ENCODE measurements around the gene ANXA3.

DNA sequence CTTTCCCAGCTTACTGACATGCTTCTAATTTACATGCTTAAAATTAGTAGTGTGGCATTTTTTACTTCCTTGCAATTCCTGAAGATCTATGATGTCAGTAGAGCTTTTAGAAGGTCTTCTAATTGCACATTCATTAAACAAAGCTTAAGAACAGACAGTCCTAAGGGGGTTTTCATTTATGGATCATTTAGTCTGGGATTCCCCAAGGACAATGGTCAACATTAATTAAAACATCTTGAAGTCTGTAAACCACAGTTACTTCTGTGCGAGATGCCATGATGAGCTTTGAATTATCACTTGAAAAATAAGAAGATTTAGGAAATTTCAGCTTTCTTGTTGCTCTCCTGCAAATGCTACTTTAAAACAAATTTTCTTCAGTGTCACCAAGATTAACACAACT is 20.2 kb downstream of the ANXA3 start:
- TF ChIP-seq CTCF (IDR thresholded peaks at IDR 0.05; ENCODE audit: poor library complexity, severe bottlenecking) = no peak
- TF ChIP-seq POLR2AphosphoS5 (IDR thresholded peaks at IDR 0.05) = no peak
- no peak for TF ChIP-seq REST (IDR thresholded peaks at IDR 0.05; ENCODE audit: borderline replicate concordance)
- no peak for TF ChIP-seq EZH2 (IDR thresholded peaks at IDR 0.05; ENCODE audit: borderline replicate concordance, insufficient read depth, low read length, poor library complexity, severe bottlenecking)
- no peak for TF ChIP-seq SMC3 (conservative IDR thresholded peaks at IDR 0.05; ENCODE audit: poor library complexity)
- TF ChIP-seq EP300 (conservative IDR thresholded peaks at IDR 0.05; ENCODE audit: poor library complexity, severe bottlenecking) = no peak
- no peak for TF ChIP-seq TAF1 (IDR thresholded peaks at IDR 0.05; ENCODE audit: low read depth)
- no peak for TF ChIP-seq MXI1 (conservative IDR thresholded peaks at IDR 0.05; ENCODE audit: poor library complexity, severe bottlenecking)
- TF ChIP-seq RAD21 (conservative IDR thresholded peaks at IDR 0.05) = no peak

All from neural cell (in vitro differentiated cells).